Peyer's patch (tissue), 4 donors: ENCODE measurements around the gene AKR7A2. TPM values are rescaled to one million over a fixed set of nuclear protein-coding genes. Genes with fewer than 3 reads are reported as not detected.

ENCODE experiments used
- DNase-seq, 3 donors: peaks; one replicate each; pipeline ENCODE4 v3.0.0-alpha.2; 2017 to 2019
- H3K27ac ChIP-seq, 4 donors: fragments of 200-600 bp; sonication (generic); one replicate each; pipeline ENCODE4 v1.5.1; 2016 to 2019
- H3K27me3 ChIP-seq, 2 donors: fragments of 200-600 bp; sonication (generic); one replicate each; pipeline ENCODE4 v1.5.1; 2019
- H3K36me3 ChIP-seq, 3 donors: fragments of 200-600 bp; sonication (generic); one replicate each; pipeline ENCODE4 v1.5.1; 2016 to 2019
- H3K4me1 ChIP-seq, 4 donors: fragments of 200-600 bp; sonication (generic); one replicate each; pipeline ENCODE4 v1.5.1; 2016 to 2019
- H3K4me3 ChIP-seq, 4 donors: fragments of 200-600 bp; sonication (generic); 1 replicate in 3 of 4; 2 replicates in 1 of 4; pipeline ENCODE4 v1.5.1; 2016 to 2019; ENCODE audit warnings: mild to moderate bottlenecking in 1 of 4
- H3K9me3 ChIP-seq, 4 donors: fragments of 200-600 bp; sonication (generic); one replicate each; pipeline ENCODE4 v1.5.1; 2016 to 2019; ENCODE audit warnings: mild to moderate bottlenecking in 1 of 4
- CTCF ChIP-seq, 6 experiments: fragments of 450-650 bp in 4 of 6; fragments of 200-600 bp in 2 of 6; sonication (generic) in 1 of 6; IDR thresholded peaks; one replicate each; pipeline ENCODE4 v1.5.1; 2017 to 2019; ENCODE audit warnings: antibody characterized with exemption in 6 of 6, mild to moderate bottlenecking in 3 of 6, moderate library complexity in 1 of 6
- POLR2A ChIP-seq, 2 donors: fragments of 450-650 bp; IDR thresholded peaks; one replicate each; pipeline ENCODE4 v1.5.1; 2017; ENCODE audit warnings: antibody characterized with exemption in 2 of 2, mild to moderate bottlenecking in 2 of 2, moderate library complexity in 2 of 2
- small RNA-seq, 2 donors: library from RNA; depleted of rRNA; stranded (forward); fragments of <200 nt; gene quantifications; one replicate each; pipeline ENCODE3, GENCODE V24; 2016
- total RNA-seq, 4 donors: library from RNA; depleted of rRNA; stranded (reverse); fragments of >200 nt; gene quantifications; one replicate each; pipeline ENCODE4 v1.1.0, GENCODE V29; 2016

AKR7A2 gene
- total RNA-seq, 4 donors from 2014 or later, result 56.1 to 168 (median 137) TPM

DNA sequence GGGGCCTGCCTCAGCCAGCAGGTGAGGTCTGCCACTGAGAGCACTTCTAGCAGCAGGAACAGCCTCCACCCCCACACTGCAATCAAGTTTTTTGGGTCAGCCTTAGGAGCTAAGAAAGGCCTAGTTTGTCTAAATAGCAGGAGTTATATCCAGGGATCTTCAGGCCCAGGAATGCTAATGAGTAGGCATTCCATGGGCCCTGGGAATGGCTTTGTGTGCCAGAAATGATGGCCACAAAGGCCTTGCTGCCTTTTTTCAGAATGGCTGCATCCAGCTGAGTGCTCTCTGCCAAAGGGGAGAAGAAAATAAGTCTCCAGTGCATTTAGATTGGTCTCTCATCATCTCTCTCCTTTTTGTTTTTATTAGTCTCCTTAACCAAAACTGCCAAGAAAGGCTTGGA is 57.5 kb downstream of the AKR7A2 start:
- Histone ChIP-seq H3K4me3 (no peak overlapping the region), H3K36me3 (peaks cover 0 to 45% (median 0%) of the 10 kb centered on the region in 3 donors), H3K9me3 (no peaks in the 10 kb centered on the region), H3K27ac (no peak overlapping the region), H3K27me3 (no peaks in the 10 kb centered on the region), H3K4me1 (peaks cover 2 to 31% (median 9%) of the 10 kb centered on the region in 4 donors)
- DNase-seq, result no peak
- TF ChIP-seq POLR2A (IDR thresholded peaks at IDR 0.05), result no peak
- no peak for TF ChIP-seq CTCF (IDR thresholded peaks at IDR 0.05)

Small RNA genes within 50 kb of the gene (small RNA-seq; reads per million reads assigned to genes)
- gene RNU6-1099P, result 0 reads per million in 2 donors

Other genes starting within 250 kb of the AKR7A2 start
- gene UBR4, start 101.9 kb downstream of the AKR7A2 start, total RNA-seq, result 100 to 1,000 TPM; 193 to 292 (median 229) TPM
- gene EMC1, start 60.6 kb downstream of the AKR7A2 start, total RNA-seq, result 10 to 100 TPM; 28.0 to 71.0 (median 37.0) TPM
- 10 to 100 TPM in 3 of 4 donors, 1 to 10 TPM in 1; 9.8 to 26.4 (median 12.1) TPM for gene MRTO4, start 60.3 kb downstream of the AKR7A2 start, total RNA-seq
- 100 to 1,000 TPM in 3 of 4 donors, 10 to 100 TPM in 1; 60.2 to 574 (median 416) TPM for gene AKR7A3, start 23.4 kb downstream of the AKR7A2 start, total RNA-seq
- gene SLC66A1, start 182 bp upstream of the AKR7A2 start, total RNA-seq, result 10 to 100 TPM; 19.0 to 76.8 (median 45.0) TPM
- 100 to 1,000 TPM; 107 to 210 (median 119) TPM for gene CAPZB, start 173.4 kb upstream of the AKR7A2 start, total RNA-seq